ENCODE measurements around the gene RAF1. TPM values are rescaled to one million over a fixed set of nuclear protein-coding genes. Genes with fewer than 3 reads are reported as not detected.

The RAF1 gene
- total RNA-seq, 4 donors from 2014 or later, result 106 to 136 (median 121) TPM

DNA sequence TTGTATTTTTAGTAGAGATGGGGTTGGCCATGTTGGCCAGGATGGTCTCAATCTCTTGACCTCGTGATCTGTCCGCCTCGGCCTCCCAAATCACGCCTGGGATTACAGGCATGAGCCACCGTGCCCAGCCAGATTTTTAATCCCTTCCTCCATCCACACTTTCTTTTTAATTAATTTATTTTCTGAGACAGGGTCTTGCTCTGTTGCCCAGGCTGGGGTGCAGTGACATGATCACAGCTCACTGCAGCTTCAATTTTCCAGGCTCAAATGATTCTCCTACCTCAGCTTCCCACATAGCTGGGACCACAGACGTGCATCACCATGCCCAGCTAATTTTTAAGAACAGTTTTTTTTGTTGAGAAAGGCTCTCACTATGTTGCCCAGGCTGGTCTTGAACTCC is 43.6 kb downstream of the RAF1 start:
- 91 to 92% methylated on average over 6 of the region's 6 CpGs for WGBS, 2 donors
- Histone ChIP-seq H3K27me3 (no peaks in the 10 kb centered on the region), H3K36me3 (peaks cover 0 to 33% (median 0%) of the 10 kb centered on the region in 3 donors), H3K27ac (no peak overlapping the region), H3K4me3 (no peak overlapping the region), H3K4me1 (peaks cover 0 to 42% (median 2%) of the 10 kb centered on the region in 4 donors), H3K9me3 (no peaks in the 10 kb centered on the region)
- no peak for TF ChIP-seq EP300 (IDR thresholded peaks at IDR 0.05)
- no peak for TF ChIP-seq POLR2A (IDR thresholded peaks at IDR 0.05)
- TF ChIP-seq CTCF (IDR thresholded peaks at IDR 0.05), result no peak
- DNase-seq (ENCODE audit: low spot score in 2 of 2), result no peak

DNA sequence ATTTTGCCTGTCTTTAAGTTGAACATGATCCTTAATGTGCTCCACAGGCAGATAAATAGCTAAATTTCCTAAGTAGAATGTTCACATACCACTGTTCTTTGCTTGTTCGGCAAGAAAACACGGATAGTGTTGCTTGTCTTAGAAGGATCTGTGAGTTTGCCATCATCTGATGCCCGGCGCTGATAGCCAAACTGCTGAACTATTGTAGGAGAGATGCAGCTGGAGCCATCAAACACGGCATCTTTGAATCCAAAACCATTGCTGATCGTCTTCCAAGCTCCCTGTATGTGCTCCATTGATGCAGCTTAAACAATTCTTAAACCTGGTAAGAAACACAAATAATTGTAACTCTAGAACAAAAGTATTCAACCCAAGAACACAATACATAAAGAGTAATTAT is 45.5 kb downstream of the RAF1 start:
- 85 to 88% methylated on average over 6 of the region's 6 CpGs for WGBS, 2 donors
- Histone ChIP-seq H3K9me3 (no peaks in the 10 kb centered on the region), H3K27ac (no peak overlapping the region), H3K4me1 (peaks cover 0 to 29% (median 0%) of the 10 kb centered on the region in 4 donors), H3K36me3 (peaks cover 0 to 44% (median 0%) of the 10 kb centered on the region in 3 donors), H3K27me3 (no peaks in the 10 kb centered on the region), H3K4me3 (no peak overlapping the region)
- TF ChIP-seq POLR2A (IDR thresholded peaks at IDR 0.05), result no peak
- TF ChIP-seq CTCF (IDR thresholded peaks at IDR 0.05), result no peak
- no peak for TF ChIP-seq EP300 (IDR thresholded peaks at IDR 0.05)
- DNase-seq (ENCODE audit: low spot score in 2 of 2), result no peak

DNA sequence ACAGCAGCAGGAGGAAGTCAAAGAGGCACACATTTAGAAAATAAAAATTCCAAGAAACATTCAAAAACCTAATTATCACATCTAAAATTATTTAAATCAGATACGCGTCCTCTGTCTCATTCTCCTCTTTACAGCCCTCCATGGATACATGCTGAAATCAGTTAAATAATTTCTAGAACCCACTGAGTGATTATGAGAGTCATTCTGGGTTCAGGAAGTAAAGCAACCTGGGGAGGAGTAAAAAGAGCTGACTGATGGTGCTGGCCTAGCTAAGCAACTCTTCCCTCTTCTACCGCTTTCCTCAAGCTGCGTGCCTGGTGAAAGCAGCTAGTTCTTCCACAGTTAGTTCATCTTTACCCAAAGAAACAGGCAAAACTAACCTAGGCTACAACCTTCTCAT is 48.7 kb downstream of the RAF1 start:
- Histone ChIP-seq H3K9me3 (no peaks in the 10 kb centered on the region), H3K36me3 (peaks cover 0 to 63% (median 0%) of the 10 kb centered on the region in 3 donors), H3K4me3 (no peak overlapping the region), H3K27ac (no peak overlapping the region), H3K4me1 (peaks cover 0 to 17% (median 0%) of the 10 kb centered on the region in 4 donors), H3K27me3 (no peaks in the 10 kb centered on the region)
- DNase-seq (ENCODE audit: low spot score in 2 of 2), result no peak
- no peak for TF ChIP-seq CTCF (IDR thresholded peaks at IDR 0.05)
- no peak for TF ChIP-seq POLR2A (IDR thresholded peaks at IDR 0.05)
- TF ChIP-seq EP300 (IDR thresholded peaks at IDR 0.05), result no peak
- 95 to 99% methylated on average over 4 of the region's 4 CpGs for WGBS, 2 donors

GRCh38 chr3:12613250-12613649 is 50.7 kb downstream of the RAF1 start:
- no peak for DNase-seq (ENCODE audit: low spot score in 2 of 2)
- TF ChIP-seq CTCF (IDR thresholded peaks at IDR 0.05) (no peak), POLR2A (IDR thresholded peaks at IDR 0.05) (no peak), EP300 (IDR thresholded peaks at IDR 0.05) (no peak)
- Histone ChIP-seq H3K9me3 (no peaks in the 10 kb centered on the region), H3K27ac (no peak overlapping the region), H3K36me3 (peaks cover 0 to 67% (median 0%) of the 10 kb centered on the region in 3 donors), H3K27me3 (no peaks in the 10 kb centered on the region), H3K4me1 (peaks cover 0 to 13% (median 0%) of the 10 kb centered on the region in 4 donors), H3K4me3 (no peak overlapping the region)
- WGBS, 2 donors, result 55 to 65% methylated on average over 4 of the region's 4 CpGs

DNA sequence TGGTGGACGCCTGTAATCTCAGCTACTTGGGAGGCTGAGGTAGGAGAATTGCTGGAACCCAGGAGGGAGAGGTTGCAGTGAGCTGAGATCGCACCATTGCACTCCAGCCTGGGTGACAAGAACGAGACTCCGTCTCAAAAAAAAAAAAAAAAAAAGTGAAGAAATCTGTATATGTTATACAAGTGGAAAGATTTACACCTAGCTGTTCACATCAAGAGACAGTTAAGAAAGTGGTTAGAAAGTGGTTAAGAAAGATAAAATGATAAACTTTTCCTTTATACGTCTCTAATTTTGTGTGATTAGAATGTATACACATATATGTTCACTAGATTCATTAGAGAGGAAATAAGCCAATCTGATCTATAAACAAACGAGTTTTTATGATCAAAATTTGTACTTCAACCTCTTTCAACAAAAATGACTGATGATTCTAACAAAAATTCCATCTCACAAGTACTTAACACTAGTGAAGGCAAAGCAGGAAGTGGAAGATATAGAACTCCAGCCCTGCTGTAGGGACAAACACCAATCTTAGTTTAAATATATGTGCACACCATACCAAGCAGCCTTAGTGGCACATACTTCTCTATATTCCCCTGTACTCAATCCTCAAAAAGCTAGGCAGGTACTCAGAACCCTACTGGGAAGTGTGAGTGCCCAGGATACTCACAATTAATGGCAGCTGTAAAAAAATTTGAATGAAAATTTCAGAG is 51.2 kb downstream of the RAF1 start:
- 90 to 93% methylated on average over 6 of the region's 6 CpGs for whole genome bisulfite sequencing, 2 donors
- no peaks in the 10 kb centered on the region for H3K27me3 ChIP-seq
- DNase-seq (ENCODE audit: low spot score in 2 of 2), result no peak
- peaks cover 0 to 13% (median 0%) of the 10 kb centered on the region in 4 donors for H3K4me1 ChIP-seq
- no peak overlapping the region for H3K4me3 ChIP-seq
- peaks cover 0 to 67% (median 0%) of the 10 kb centered on the region in 3 donors for H3K36me3 ChIP-seq
- H3K27ac ChIP-seq, result no peak overlapping the region
- TF ChIP-seq CTCF (IDR thresholded peaks at IDR 0.05) (no peak), POLR2A (IDR thresholded peaks at IDR 0.05) (no peak), EP300 (IDR thresholded peaks at IDR 0.05) (no peak)
- no peaks in the 10 kb centered on the region for H3K9me3 ChIP-seq

Data from tibial nerve (tissue), 4 donors.